Stimulated activated CD8-positive, alpha-beta memory T cell treated with anti-CD3 and anti-CD28 coated beads, Interleukin-12 subunit alpha, Interleukin-12 subunit beta, amount 100 ng/mL, for 24 hours (primary cell): ENCODE data around the gene ULK4.
"Not testable (repeated sequence)": the region's sequence is repeated elsewhere in the genome, so short reads cannot be mapped to it uniquely, and the experiment has no call there.

Experiments
- DNase-seq: peaks from one replicate; pipeline ENCODE4 v3.0.0-alpha.2; 2020; ENCODE audit errors: extremely low read depth

Gene ULK4

GRCh38 chr3:41960826-41961750 is 815 bp downstream of the ULK4 start:
- peak; percentile 14 for DNase-seq

GRCh38 chr3:41956574-41956973 is 5.3 kb downstream of the ULK4 start:
- no peak for DNase-seq

DNA sequence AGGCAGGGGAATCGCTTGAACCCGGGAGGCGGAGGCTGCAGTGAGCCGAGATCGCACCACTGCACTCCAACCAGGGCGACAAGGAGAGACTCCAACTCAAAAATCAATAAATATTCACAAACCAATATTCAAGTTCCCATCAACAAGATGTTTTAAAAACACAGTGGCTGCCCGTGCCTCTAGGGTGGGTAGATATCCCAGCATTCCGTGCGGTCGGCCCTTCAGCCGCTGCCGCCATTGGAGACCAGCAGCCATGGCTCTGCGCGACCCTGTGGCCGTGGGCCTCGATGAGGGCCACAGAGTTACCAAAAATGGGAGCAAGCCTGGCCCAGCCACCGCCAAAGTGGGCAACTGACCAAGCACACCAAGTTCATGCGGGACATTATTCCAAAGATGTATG is 6.7 kb downstream of the ULK4 start:
- no peak for DNase-seq

DNA sequence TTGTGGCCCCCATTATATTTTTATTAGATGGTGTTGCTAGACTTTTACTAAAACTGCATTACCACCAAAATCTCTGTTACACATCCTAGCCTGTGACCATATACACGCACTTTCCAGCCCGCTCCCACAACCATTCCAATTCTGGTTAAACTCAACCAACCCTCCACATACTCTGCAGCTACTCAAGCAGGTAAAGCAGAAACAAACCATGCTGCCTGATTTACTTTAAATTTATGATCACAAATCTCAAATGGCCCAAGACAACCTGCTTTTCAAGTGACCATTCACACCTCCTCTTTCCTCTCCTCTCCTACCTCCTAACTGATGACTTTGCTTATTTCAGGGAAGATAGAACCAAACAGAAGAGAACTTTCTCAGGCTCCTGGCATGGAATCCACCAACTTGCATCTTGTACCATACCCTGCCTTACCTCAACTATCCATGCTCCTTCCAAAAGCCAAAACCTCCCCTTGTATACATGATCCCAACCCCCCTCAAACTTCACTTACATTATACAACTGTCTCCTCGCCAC is 18.5 kb downstream of the ULK4 start:
- DNase-seq, result no peak

- DNase-seq, result no peak
These were observed 21.5 kb downstream of the ULK4 start for GRCh38 chr3:41940393-41940792.

DNA sequence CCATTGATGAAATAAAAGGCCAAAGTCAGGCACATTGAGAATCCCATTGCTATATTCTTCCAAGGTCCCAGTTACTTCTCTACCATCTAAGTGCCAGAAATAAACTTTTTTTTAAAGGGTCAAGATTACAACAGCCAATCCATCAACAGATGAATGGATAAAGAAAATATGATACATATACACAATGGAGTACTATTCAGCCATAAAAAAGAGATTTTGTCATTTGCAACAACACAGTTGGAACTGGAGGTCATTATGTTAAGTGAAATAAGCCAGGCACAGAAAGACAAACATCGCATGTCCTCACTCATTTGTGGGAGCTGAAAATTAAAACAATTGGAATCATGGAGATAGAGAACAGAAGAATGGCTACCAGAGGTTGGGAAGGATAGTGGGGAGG is 25.5 kb downstream of the ULK4 start:
- DNase-seq, result no peak

DNA sequence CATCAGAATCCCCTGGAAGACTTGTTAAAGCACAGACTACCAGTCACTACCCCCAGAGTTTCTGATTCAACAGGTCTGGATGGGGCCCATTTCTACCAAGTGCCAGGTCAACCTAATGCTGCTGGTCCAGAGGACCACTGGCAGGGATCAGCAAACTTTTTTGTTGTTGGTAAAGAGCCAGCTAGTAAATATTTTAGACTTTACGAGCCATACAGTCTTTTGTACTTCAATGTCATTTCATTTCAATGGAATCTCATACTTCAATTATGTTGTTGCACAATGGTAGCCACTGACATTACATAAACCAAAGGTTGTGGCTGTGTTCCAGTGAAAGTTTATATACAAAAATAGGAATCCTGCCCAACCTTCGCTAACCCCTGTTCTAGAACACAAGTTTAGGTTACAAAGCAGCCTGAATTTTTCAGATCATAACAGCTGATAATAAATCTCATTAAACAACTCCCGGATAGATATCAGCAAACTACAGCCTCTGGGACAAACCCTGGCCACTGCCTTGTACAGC is 28.7 kb downstream of the ULK4 start:
- DNase-seq, result no peak

DNA sequence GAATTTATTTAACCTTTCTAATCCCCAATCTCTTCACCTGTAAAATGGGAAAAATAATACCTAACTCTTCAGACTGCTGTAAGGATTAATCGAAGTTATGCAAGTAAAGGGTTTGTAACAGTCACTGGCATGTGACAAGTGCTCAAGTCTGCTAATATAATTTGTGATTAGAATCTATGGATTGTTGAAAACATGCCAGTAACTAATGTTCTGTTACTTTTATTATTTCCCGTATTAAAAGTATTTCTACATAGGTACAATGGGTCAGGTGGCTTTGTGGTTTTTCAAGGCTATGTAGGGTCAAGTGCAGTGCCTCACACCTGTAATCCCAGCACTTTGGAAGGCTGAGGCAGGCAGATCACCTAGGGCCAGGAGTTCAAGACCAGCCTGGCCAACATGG is 29.4 kb downstream of the ULK4 start:
- no peak for DNase-seq

GRCh38 chr3:41920406-41920965 is 41.4 kb downstream of the ULK4 start:
- no peak for DNase-seq

DNA sequence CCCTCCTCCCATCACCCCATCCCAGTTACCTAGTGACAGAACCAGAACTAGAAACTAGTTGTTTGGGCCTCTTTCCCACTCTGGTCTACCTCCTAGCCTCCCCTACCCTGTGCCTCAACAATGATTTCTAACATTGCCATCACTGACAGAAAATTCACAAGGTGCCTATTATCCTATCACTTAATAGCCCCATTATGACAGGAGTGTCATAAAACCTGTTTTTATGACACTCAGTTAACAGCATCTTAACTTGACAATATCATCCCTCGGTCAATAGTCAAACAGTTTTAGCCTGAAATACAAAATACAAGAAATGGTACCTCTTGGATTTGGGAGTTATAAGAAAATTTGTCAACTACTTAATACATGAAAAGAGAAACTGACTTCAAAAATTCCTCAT is 46.5 kb downstream of the ULK4 start:
- DNase-seq, result no peak

GRCh38 chr3:41912280-41912679 is 49.6 kb downstream of the ULK4 start:
- no peak for DNase-seq

GRCh38 chr3:41907330-41908073 is 54.4 kb downstream of the ULK4 start:
- no peak for DNase-seq

DNA sequence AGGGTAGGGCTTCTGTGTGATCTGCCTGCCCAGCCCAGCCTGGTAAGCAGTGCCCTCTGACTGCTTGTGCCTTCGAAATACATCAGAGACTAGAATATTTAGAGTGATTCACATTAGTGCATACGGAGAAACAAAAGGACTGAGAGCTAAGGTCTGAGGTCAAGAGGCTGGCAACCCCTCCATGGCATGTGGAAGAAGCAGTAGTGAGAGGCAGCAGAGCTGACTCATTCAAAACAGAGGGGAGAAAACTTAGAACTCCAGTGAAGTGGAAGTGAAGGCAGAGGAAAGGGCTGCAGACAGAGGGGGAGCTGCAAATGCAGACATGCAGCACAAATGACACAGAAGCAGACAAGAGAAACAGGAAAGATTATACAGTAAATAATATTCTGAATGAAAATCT is 61.6 kb downstream of the ULK4 start:
- no peak for DNase-seq

DNA sequence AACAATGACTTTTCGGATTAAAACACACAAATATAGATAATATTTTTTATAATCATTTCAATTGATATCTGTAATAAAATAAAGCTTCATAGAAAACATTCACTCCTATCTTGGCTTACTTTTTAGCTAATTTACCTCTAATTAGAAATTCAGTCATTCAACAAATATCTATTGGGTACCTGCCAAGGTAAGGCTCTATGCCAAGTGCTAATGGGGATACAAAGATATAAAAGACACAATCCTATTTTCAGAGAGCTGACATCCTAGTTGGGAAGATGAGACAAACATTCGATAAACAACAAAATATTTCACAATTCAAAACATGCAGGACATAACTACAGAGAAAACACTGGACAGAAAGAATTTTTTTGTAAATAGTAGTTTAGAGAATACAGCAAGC is 63.3 kb downstream of the ULK4 start:
- no peak for DNase-seq

DNA sequence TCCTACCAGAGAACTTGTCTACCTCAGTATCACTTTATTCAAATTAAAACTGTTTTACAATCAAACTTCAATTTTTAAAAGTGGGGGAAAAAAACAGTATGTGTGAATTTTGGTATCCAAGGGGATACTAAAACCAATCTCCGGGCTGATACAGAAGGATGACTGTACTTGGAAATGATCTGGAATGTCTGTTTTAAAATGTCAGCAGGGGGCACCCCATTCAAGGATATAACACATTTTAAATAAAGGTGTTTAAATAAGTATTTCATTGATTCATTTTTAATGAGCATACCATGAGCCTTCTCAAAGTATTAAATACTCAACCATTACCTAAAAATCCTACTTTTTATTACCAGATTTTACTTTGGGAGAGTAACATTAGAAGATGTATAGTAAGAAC is 67.9 kb downstream of the ULK4 start:
- DNase-seq, result no peak

GRCh38 chr3:41888368-41889076 is 73.4 kb downstream of the ULK4 start:
- DNase-seq, result no peak

DNA sequence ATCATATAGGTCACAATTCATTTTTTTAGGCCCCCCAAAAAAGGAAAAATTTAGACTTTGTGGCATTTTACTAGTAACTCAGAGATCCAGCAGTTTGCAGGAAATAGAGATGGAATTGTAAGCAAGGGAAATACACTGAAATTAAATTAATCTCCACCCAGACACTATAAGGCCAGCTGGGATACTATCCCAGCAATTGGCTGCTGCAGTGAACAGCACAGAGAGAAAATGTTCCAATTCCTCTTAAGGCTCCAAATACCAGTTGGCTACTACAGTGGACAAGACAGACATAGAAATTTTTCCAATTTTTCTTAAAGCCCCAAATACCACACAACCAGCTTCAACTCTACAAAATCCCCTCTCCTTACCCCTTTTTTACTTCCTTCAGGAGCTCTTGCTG is 78.9 kb downstream of the ULK4 start:
- no peak for DNase-seq

DNA sequence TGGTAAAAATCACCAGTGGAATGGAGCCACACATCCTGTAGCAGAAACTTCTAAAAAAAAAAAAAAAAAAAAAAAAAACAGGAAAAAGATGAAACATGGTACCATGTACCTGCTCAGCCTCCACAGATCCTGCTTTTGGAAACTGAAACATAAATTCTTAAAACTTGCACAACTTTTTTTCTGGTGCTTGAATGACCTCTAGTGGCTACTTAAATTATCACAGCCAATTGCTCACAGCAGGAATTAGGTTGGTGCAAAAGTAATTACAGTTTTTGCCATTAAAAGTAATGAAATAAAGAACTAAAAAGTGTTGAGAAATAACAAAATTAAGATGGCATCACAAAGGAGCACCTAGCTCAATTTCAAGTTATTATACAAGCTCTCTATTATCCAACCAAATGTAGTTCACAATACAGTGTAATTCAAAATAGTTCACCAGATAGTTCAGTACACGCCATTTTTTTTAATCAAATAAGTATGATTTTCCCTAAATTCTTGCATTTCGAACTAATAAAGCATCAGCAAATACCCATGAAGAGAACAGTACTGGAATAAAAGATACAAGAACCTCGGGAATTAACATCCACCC is 80.6 kb downstream of the ULK4 start:
- DNase-seq, result no peak

DNA sequence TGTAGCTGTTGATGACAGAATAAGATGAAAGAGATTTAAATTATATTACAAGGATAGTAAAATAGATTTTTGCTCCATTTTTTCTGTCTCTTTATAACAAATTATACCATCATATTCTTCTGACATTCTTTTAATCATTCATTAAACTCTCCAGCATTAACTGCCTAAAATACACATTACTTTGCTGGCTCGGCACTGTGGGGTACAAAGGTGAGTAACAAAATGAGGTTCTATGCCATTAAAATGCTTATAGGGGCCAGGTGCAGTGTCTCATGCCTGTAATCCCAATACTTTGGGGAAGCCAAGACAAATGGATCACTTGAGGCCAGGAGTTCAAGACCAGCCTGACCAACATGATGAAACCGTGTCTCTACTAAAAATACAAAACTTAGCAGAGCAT is 81.5 kb downstream of the ULK4 start:
- no peak for DNase-seq

- DNase-seq, result not testable (repeated sequence)
These were observed 84.2 kb downstream of the ULK4 start for GRCh38 chr3:41877741-41878140.

- DNase-seq, result no peak
These were observed 87.9 kb downstream of the ULK4 start for GRCh38 chr3:41874022-41874421.
